HepG2 (cell line): ENCODE measurements around the gene CFAP210. TPM values are rescaled to one million over a fixed set of nuclear protein-coding genes. Genes with fewer than 3 reads are reported as not detected.

ENCODE experiments used
- DNMT1 ChIP-seq: sonication (generic); formaldehyde crosslinking; IDR thresholded peaks from 2 replicates; pipeline ENCODE4 v1.5.1; 2020; ENCODE audit warnings: mild to moderate bottlenecking, missing genetic modification reagents
- KLF11 ChIP-seq: IDR thresholded peaks from 2 replicates; pipeline ENCODE4 v1.6.1; 2016; ENCODE audit warnings: missing compliant biosample characterization
- RAD21 ChIP-seq: fragments of 450-650 bp; formaldehyde crosslinking; IDR thresholded peaks from 2 replicates; pipeline ENCODE4 v1.5.0; 2020; ENCODE audit warnings: mild to moderate bottlenecking
- SCMH1 ChIP-seq: sonication (generic); formaldehyde crosslinking; IDR thresholded peaks from 2 replicates; pipeline ENCODE4 v1.9.0; 2021; ENCODE audit warnings: missing genetic modification reagents, mild to moderate bottlenecking, borderline replicate concordance
- SPEN ChIP-seq: sonication (generic); formaldehyde crosslinking; IDR thresholded peaks from 2 replicates; pipeline ENCODE4 v1.5.1; 2020; ENCODE audit warnings: low read depth, mild to moderate bottlenecking, missing genetic modification reagents
- ZBTB20 ChIP-seq: sonication (generic); formaldehyde crosslinking; IDR thresholded peaks from 2 replicates; pipeline ENCODE4 v1.8.1; 2023; ENCODE audit warnings: missing genetic modification reagents, low read depth, mild to moderate bottlenecking, borderline replicate concordance
- ZNF468 ChIP-seq: sonication (generic); formaldehyde crosslinking; IDR thresholded peaks from 2 replicates; pipeline ENCODE4 v1.8.0; 2022; ENCODE audit warnings: mild to moderate bottlenecking, moderate library complexity, missing genetic modification reagents
- ZNF614 ChIP-seq: IDR thresholded peaks from 2 replicates; pipeline ENCODE4 v1.6.1; 2018; ENCODE audit warnings: missing biosample characterization, missing genetic modification reagents, inconsistent platforms, borderline replicate concordance
- ZNF879 ChIP-seq: sonication (generic); formaldehyde crosslinking; IDR thresholded peaks from 2 replicates; pipeline ENCODE4 v1.8.1; 2023; ENCODE audit warnings: missing genetic modification reagents
- polyA plus RNA-seq, 8 experiments: library from polyadenylated mRNA; depleted of rRNA in 3 of 8; stranded (reverse) in 7 of 8; unstranded in 1 of 8; fragments of >200 nt; fragmentation: Illumina TruSeq in 4 of 8; extraction: Trizol in 4 of 8; gene quantifications; 2 replicates each; pipeline versions ENCODE4 v1.2.1 to v1.2.3, GENCODE V29; 2011 to 2016; ENCODE audit warnings: low read depth in 4 of 8, missing spikeins in 1 of 8, mixed read lengths in 1 of 8; ENCODE audit not compliant: insufficient read depth in 1 of 8
- total RNA-seq, 5 experiments: library from RNA; depleted of rRNA; stranded (reverse); fragments of >200 nt; fragmentation: Illumina TruSeq; extraction: Trizol; gene quantifications; 2 replicates each; pipeline ENCODE4 v1.2.3, GENCODE V29; 2016; ENCODE audit warnings: low read depth in 1 of 5
- TF ChIP-seq, protein P1 (sequence below): sonication (generic); formaldehyde crosslinking; IDR thresholded peaks from 2 replicates; pipeline ENCODE4 v1.5.0; 2020; ENCODE audit warnings: missing genetic modification reagents, mild to moderate bottlenecking, borderline replicate concordance
- TF ChIP-seq, protein P2 (sequence below): sonication (generic); formaldehyde crosslinking; IDR thresholded peaks from 2 replicates; pipeline ENCODE4 v1.5.1; 2020; ENCODE audit warnings: missing genetic modification reagents, mild to moderate bottlenecking, borderline replicate concordance
- TF ChIP-seq, protein P3 (sequence below): sonication (generic); formaldehyde crosslinking; conservative IDR thresholded peaks from 2 replicates; pipeline ENCODE4 v1.5.0; 2020; ENCODE audit warnings: missing genetic modification reagents
- TF ChIP-seq, protein P4 (sequence below): sonication (generic); formaldehyde crosslinking; IDR thresholded peaks from 2 replicates; pipeline ENCODE4 v1.4.0; 2020; ENCODE audit warnings: missing genetic modification reagents
- TF ChIP-seq, protein P5 (sequence below), 2 experiments: IDR thresholded peaks; 2 replicates each; pipeline ENCODE4 v1.6.1; 2011 to 2012; ENCODE audit warnings: low read length in 2 of 2, borderline replicate concordance in 1 of 2, low read depth in 1 of 2, mild to moderate bottlenecking in 1 of 2, moderate library complexity in 1 of 2
- TF ChIP-seq, protein P6 (sequence below), 2 experiments: sonication (generic) in 1 of 2; formaldehyde crosslinking in 1 of 2; IDR thresholded peaks; 2 replicates each; pipeline versions ENCODE4 v1.4.0 to v1.6.1; 2018 to 2020; ENCODE audit warnings: missing genetic modification reagents in 2 of 2, borderline replicate concordance in 1 of 2, low read depth in 1 of 2, mild to moderate bottlenecking in 1 of 2, missing biosample characterization in 1 of 2

The CFAP210 gene
- total and polyA plus RNA-seq, 2 of the 13 experiments (the other 11 are each of a cell fraction or from before 2014, with no cell fraction given), result 0.18 TPM; not detected in 1

DNA sequence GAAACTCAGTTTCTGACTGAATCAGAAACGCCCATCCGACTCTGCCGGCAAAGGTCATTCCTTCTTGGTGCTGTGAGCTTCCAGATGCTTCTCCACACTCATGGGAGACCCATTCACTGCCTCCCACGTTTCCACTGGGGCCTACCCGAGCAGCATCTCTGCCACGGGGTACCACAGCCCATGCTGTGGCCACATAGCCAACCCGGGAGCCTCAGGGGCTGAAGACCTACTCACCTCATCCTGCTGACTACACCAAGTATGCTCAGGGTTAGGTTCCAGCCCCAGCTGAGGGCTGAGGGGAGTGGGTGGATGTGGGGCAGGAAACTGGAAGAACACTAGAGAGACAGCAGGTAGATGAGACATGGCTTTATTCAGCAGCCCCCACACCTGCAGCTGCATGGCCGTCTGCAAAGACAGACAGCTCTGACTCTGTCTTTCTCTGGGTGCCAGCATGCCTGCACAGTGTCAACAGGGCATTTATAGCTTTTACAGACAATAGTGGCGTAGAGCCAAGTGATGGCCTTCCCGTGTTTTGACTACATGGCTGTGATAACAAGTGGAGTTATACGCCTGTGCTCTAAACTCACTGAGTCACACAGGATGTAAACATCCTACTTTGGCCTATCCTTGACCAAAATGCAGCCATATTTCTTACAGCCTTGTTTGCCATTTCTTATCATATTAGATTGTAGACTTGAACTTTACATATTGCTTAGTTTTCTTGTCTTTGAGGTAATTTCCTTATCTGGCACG, 22.9 kb upstream of the CFAP210 start (continued):
- TF ChIP-seq, protein P1, sequence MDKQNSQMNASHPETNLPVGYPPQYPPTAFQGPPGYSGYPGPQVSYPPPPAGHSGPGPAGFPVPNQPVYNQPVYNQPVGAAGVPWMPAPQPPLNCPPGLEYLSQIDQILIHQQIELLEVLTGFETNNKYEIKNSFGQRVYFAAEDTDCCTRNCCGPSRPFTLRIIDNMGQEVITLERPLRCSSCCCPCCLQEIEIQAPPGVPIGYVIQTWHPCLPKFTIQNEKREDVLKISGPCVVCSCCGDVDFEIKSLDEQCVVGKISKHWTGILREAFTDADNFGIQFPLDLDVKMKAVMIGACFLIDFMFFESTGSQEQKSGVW (CRISPR knock-in tag), result no peak
- no peak for TF ChIP-seq ZNF879
- TF ChIP-seq, protein P2, sequence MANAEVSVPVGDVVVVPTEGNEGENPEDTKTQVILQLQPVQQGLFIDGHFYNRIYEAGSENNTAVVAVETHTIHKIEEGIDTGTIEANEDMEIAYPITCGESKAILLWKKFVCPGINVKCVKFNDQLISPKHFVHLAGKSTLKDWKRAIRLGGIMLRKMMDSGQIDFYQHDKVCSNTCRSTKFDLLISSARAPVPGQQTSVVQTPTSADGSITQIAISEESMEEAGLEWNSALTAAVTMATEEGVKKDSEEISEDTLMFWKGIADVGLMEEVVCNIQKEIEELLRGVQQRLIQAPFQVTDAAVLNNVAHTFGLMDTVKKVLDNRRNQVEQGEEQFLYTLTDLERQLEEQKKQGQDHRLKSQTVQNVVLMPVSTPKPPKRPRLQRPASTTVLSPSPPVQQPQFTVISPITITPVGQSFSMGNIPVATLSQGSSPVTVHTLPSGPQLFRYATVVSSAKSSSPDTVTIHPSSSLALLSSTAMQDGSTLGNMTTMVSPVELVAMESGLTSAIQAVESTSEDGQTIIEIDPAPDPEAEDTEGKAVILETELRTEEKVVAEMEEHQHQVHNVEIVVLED (CRISPR knock-in tag), result peak; percentile 33; the same call in 1 of the 2 replicates
- TF ChIP-seq RAD21 (CRISPR knock-in tag), result no peak
- TF ChIP-seq, protein P3, sequence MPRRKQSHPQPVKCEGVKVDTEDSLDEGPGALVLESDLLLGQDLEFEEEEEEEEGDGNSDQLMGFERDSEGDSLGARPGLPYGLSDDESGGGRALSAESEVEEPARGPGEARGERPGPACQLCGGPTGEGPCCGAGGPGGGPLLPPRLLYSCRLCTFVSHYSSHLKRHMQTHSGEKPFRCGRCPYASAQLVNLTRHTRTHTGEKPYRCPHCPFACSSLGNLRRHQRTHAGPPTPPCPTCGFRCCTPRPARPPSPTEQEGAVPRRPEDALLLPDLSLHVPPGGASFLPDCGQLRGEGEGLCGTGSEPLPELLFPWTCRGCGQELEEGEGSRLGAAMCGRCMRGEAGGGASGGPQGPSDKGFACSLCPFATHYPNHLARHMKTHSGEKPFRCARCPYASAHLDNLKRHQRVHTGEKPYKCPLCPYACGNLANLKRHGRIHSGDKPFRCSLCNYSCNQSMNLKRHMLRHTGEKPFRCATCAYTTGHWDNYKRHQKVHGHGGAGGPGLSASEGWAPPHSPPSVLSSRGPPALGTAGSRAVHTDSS (CRISPR knock-in tag), result no peak
- TF ChIP-seq SPEN, result peak; percentile 8; the same call in 1 of the 2 replicates
- peak; percentile 69; the same call in 1 of the 2 replicates for TF ChIP-seq ZNF614
- TF ChIP-seq KLF11 (CRISPR knock-in tag), result peak; percentile 14; the same call in 1 of the 2 replicates
- TF ChIP-seq DNMT1 (CRISPR knock-in tag), result peak; percentile 71; the same call in 1 of the 2 replicates
- TF ChIP-seq, protein P4, sequence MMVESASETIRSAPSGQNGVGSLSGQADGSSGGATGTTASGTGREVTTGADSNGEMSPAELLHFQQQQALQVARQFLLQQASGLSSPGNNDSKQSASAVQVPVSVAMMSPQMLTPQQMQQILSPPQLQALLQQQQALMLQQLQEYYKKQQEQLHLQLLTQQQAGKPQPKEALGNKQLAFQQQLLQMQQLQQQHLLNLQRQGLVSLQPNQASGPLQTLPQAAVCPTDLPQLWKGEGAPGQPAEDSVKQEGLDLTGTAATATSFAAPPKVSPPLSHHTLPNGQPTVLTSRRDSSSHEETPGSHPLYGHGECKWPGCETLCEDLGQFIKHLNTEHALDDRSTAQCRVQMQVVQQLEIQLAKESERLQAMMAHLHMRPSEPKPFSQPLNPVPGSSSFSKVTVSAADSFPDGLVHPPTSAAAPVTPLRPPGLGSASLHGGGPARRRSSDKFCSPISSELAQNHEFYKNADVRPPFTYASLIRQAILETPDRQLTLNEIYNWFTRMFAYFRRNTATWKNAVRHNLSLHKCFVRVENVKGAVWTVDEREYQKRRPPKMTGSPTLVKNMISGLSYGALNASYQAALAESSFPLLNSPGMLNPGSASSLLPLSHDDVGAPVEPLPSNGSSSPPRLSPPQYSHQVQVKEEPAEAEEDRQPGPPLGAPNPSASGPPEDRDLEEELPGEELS (CRISPR knock-in tag), result peak; percentile 89
- TF ChIP-seq SCMH1 (CRISPR knock-in tag), result no peak
- TF ChIP-seq, protein P5, sequence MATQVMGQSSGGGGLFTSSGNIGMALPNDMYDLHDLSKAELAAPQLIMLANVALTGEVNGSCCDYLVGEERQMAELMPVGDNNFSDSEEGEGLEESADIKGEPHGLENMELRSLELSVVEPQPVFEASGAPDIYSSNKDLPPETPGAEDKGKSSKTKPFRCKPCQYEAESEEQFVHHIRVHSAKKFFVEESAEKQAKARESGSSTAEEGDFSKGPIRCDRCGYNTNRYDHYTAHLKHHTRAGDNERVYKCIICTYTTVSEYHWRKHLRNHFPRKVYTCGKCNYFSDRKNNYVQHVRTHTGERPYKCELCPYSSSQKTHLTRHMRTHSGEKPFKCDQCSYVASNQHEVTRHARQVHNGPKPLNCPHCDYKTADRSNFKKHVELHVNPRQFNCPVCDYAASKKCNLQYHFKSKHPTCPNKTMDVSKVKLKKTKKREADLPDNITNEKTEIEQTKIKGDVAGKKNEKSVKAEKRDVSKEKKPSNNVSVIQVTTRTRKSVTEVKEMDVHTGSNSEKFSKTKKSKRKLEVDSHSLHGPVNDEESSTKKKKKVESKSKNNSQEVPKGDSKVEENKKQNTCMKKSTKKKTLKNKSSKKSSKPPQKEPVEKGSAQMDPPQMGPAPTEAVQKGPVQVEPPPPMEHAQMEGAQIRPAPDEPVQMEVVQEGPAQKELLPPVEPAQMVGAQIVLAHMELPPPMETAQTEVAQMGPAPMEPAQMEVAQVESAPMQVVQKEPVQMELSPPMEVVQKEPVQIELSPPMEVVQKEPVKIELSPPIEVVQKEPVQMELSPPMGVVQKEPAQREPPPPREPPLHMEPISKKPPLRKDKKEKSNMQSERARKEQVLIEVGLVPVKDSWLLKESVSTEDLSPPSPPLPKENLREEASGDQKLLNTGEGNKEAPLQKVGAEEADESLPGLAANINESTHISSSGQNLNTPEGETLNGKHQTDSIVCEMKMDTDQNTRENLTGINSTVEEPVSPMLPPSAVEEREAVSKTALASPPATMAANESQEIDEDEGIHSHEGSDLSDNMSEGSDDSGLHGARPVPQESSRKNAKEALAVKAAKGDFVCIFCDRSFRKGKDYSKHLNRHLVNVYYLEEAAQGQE (IDR thresholded peaks at IDR 0.05; ENCODE audit: borderline replicate concordance in 1 of 2, low read depth in 1 of 2, low read length in 2 of 2), result no peak
- 0 out of 2 replicates have a peak, but pooled peaks have one; percentile 61 for TF ChIP-seq ZNF468 (CRISPR knock-in tag)
- TF ChIP-seq, protein P6, sequence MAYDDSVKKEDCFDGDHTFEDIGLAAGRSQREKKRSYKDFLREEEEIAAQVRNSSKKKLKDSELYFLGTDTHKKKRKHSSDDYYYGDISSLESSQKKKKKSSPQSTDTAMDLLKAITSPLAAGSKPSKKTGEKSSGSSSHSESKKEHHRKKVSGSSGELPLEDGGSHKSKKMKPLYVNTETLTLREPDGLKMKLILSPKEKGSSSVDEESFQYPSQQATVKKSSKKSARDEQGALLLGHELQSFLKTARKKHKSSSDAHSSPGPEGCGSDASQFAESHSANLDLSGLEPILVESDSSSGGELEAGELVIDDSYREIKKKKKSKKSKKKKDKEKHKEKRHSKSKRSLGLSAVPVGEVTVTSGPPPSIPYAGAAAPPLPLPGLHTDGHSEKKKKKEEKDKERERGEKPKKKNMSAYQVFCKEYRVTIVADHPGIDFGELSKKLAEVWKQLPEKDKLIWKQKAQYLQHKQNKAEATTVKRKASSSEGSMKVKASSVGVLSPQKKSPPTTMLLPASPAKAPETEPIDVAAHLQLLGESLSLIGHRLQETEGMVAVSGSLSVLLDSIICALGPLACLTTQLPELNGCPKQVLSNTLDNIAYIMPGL (CRISPR knock-in tag; IDR thresholded peaks at IDR 0.05; ENCODE audit: borderline replicate concordance in 1 of 2, low read depth in 1 of 2), result 0 out of 4 replicates have a peak, but pooled peaks of 1 of the 2 experiments have one; percentile 19
- peak; percentile 83; the same call in 1 of the 2 replicates for TF ChIP-seq ZBTB20 (CRISPR knock-in tag)
